GOT3 (cell line): Measurements from ENCODE around the gene CHRM3.

Source experiments
- DNase-seq: peaks from one replicate; lab custom pipeline; 2025; ENCODE audit warnings: mixed read lengths; lab: John Stamatoyannopoulos, UW

CHRM3 gene

GRCh38 chr1:239413916-239414315 is 27.5 kb downstream of the CHRM3 start:
- DNase-seq: no peak

GRCh38 chr1:239417221-239417620 is 30.9 kb downstream of the CHRM3 start:
- no peak for DNase-seq

- no peak for DNase-seq
These were observed 31.7 kb downstream of the CHRM3 start for GRCh38 chr1:239417986-239418640.

GRCh38 chr1:239418681-239419080 is 32.3 kb downstream of the CHRM3 start:
- no peak for DNase-seq

- DNase-seq: no peak
These were observed 35.4 kb downstream of the CHRM3 start for GRCh38 chr1:239421811-239422210.

GRCh38 chr1:239422818-239423217 is 36.5 kb downstream of the CHRM3 start:
- no peak for DNase-seq

GRCh38 chr1:239426821-239427475 is 40.6 kb downstream of the CHRM3 start:
- DNase-seq: no peak

GRCh38 chr1:239427712-239428111 is 41.3 kb downstream of the CHRM3 start:
- DNase-seq: no peak

GRCh38 chr1:239428120-239428710 is 41.8 kb downstream of the CHRM3 start:
- DNase-seq: no peak

- DNase-seq: no peak
These were observed 42.8 kb downstream of the CHRM3 start for GRCh38 chr1:239429163-239429562.

GRCh38 chr1:239432255-239432654 is 45.9 kb downstream of the CHRM3 start:
- DNase-seq: no peak

GRCh38 chr1:239434181-239434580 is 47.8 kb downstream of the CHRM3 start:
- no peak for DNase-seq
